ENCODE measurements around the gene TFEB.
A peak's percentile ranks its signal among the peaks of the same experiment; 100 is the strongest.

TFEB gene

GRCh38 chr6:41736800-41737555 lies 1.6 kb upstream of the TFEB start:
- no peak for DNase-seq

- no peak for DNase-seq
Measured at GRCh38 chr6:41736186-41736733, 852 bp upstream of the TFEB start.

- peak; percentile 70 for DNase-seq
Measured at GRCh38 chr6:41734666-41735426, 562 bp downstream of the TFEB start.

GRCh38 chr6:41733707-41734665 lies 1.4 kb downstream of the TFEB start:
- DNase-seq: peak; percentile 98

GRCh38 chr6:41733360-41733706 lies 2.1 kb downstream of the TFEB start:
- DNase-seq: no peak

GRCh38 chr6:41732591-41733359 lies 2.6 kb downstream of the TFEB start:
- no peak for DNase-seq

- no peak for DNase-seq
Measured at GRCh38 chr6:41732149-41732548, 3.3 kb downstream of the TFEB start.

GRCh38 chr6:41731561-41732086 lies 3.8 kb downstream of the TFEB start:
- no peak for DNase-seq

- DNase-seq: no peak
Measured at GRCh38 chr6:41730531-41731436, 4.6 kb downstream of the TFEB start.

GRCh38 chr6:41729624-41730023 lies 5.8 kb downstream of the TFEB start:
- DNase-seq: no peak

GRCh38 chr6:41728954-41729353 lies 6.5 kb downstream of the TFEB start:
- DNase-seq: no peak

GRCh38 chr6:41728073-41728936 lies 7.1 kb downstream of the TFEB start:
- DNase-seq: peak; percentile 97

GRCh38 chr6:41727705-41728072 lies 7.7 kb downstream of the TFEB start:
- DNase-seq: no peak

- DNase-seq: no peak
Measured at GRCh38 chr6:41726876-41727275, 8.5 kb downstream of the TFEB start.

GRCh38 chr6:41724586-41725501 lies 10.6 kb downstream of the TFEB start:
- DNase-seq: no peak

GRCh38 chr6:41724228-41724580 lies 11.2 kb downstream of the TFEB start:
- no peak for DNase-seq

GRCh38 chr6:41723530-41724227 lies 11.7 kb downstream of the TFEB start:
- DNase-seq: peak; percentile 70

- no peak for DNase-seq
Measured at GRCh38 chr6:41722969-41723529, 12.4 kb downstream of the TFEB start.
